ENCODE data around the gene C16orf96.

Gene C16orf96

GRCh38 chr16:4520913-4521312 is 35.2 kb upstream of the C16orf96 start:
- no peak overlapping the region for H2AFZ ChIP-seq (ENCODE audit: low read length)
- no peaks in the 10 kb centered on the region for H3F3A ChIP-seq (ENCODE audit: insufficient read depth, low read length)
- no peak overlapping the region for H3K4me2 ChIP-seq (ENCODE audit: low read length)
- no peaks in the 10 kb centered on the region for H3K9me2 ChIP-seq (ENCODE audit: low read depth, low read length)
- no peaks in the 10 kb centered on the region for H3K4me1 ChIP-seq (ENCODE audit: insufficient read depth, low read length, severe bottlenecking)
- TF ChIP-seq EZH2 (IDR thresholded peaks at IDR 0.05; ENCODE audit: borderline replicate concordance, low read length) (no peak), CTCF (IDR thresholded peaks at IDR 0.05; ENCODE audit: low read length) (no peak)
- H3K9ac ChIP-seq (ENCODE audit: low read length), result no peak overlapping the region
- no peaks in the 10 kb centered on the region for H3K36me3 ChIP-seq (ENCODE audit: insufficient read depth, low read length)
- no peaks in the 10 kb centered on the region for H4K20me1 ChIP-seq (ENCODE audit: insufficient read depth, low read length)
- no peak overlapping the region for H3K4me3 ChIP-seq (ENCODE audit: low read depth, low read length, poor library complexity, severe bottlenecking)
- H3K27ac ChIP-seq (ENCODE audit: low read depth, low read length, poor library complexity, severe bottlenecking), result no peak overlapping the region
- no peaks in the 10 kb centered on the region for H3K79me2 ChIP-seq (ENCODE audit: insufficient read depth, low read length)
- no peaks in the 10 kb centered on the region for H3K9me3 ChIP-seq (ENCODE audit: low read length)
- no peaks in the 10 kb centered on the region for H3K27me3 ChIP-seq (ENCODE audit: insufficient read depth, low read length)

GRCh38 chr16:4522051-4522581 is 34.0 kb upstream of the C16orf96 start:
- Histone ChIP-seq H3K27me3 (ENCODE audit: insufficient read depth, low read length) (no peaks in the 10 kb centered on the region), H3K27ac (ENCODE audit: low read depth, low read length, poor library complexity, severe bottlenecking) (no peak overlapping the region), H3K4me3 (ENCODE audit: low read depth, low read length, poor library complexity, severe bottlenecking) (no peak overlapping the region), H3K79me2 (ENCODE audit: insufficient read depth, low read length) (no peaks in the 10 kb centered on the region), H3K9me3 (ENCODE audit: low read length) (no peaks in the 10 kb centered on the region), H4K20me1 (ENCODE audit: insufficient read depth, low read length) (no peaks in the 10 kb centered on the region), H3K9me2 (ENCODE audit: low read depth, low read length) (no peaks in the 10 kb centered on the region), H3K9ac (ENCODE audit: low read length) (no peak overlapping the region), H2AFZ (ENCODE audit: low read length) (no peak overlapping the region), H3K4me2 (ENCODE audit: low read length) (no peak overlapping the region), H3F3A (ENCODE audit: insufficient read depth, low read length) (no peaks in the 10 kb centered on the region), H3K36me3 (ENCODE audit: insufficient read depth, low read length) (no peaks in the 10 kb centered on the region), H3K4me1 (ENCODE audit: insufficient read depth, low read length, severe bottlenecking) (peaks cover 6% of the 10 kb centered on the region)
- TF ChIP-seq EZH2 (IDR thresholded peaks at IDR 0.05; ENCODE audit: borderline replicate concordance, low read length) (no peak), CTCF (IDR thresholded peaks at IDR 0.05; ENCODE audit: low read length) (no peak)

GRCh38 chr16:4523686-4524085 is 32.5 kb upstream of the C16orf96 start:
- no peak overlapping the region for H3K27ac ChIP-seq (ENCODE audit: low read depth, low read length, poor library complexity, severe bottlenecking)
- no peak overlapping the region for H3K4me3 ChIP-seq (ENCODE audit: low read depth, low read length, poor library complexity, severe bottlenecking)
- no peaks in the 10 kb centered on the region for H3K79me2 ChIP-seq (ENCODE audit: insufficient read depth, low read length)
- no peaks in the 10 kb centered on the region for H3K9me2 ChIP-seq (ENCODE audit: low read depth, low read length)
- H3K9me3 ChIP-seq (ENCODE audit: low read length), result no peaks in the 10 kb centered on the region
- no peaks in the 10 kb centered on the region for H3K36me3 ChIP-seq (ENCODE audit: insufficient read depth, low read length)
- peaks cover 13% of the 10 kb centered on the region for H3K4me1 ChIP-seq (ENCODE audit: insufficient read depth, low read length, severe bottlenecking)
- no peak overlapping the region for H2AFZ ChIP-seq (ENCODE audit: low read length)
- no peak overlapping the region for H3K9ac ChIP-seq (ENCODE audit: low read length)
- no peaks in the 10 kb centered on the region for H3K27me3 ChIP-seq (ENCODE audit: insufficient read depth, low read length)
- H3K4me2 ChIP-seq (ENCODE audit: low read length), result no peak overlapping the region
- no peaks in the 10 kb centered on the region for H3F3A ChIP-seq (ENCODE audit: insufficient read depth, low read length)
- no peaks in the 10 kb centered on the region for H4K20me1 ChIP-seq (ENCODE audit: insufficient read depth, low read length)
- TF ChIP-seq EZH2 (IDR thresholded peaks at IDR 0.05; ENCODE audit: borderline replicate concordance, low read length) (no peak), CTCF (IDR thresholded peaks at IDR 0.05; ENCODE audit: low read length) (no peak)

All from OCI-LY1 (cell line).